GM19239 (cell line): ENCODE measurements around the gene DGKI.
"Not testable (repeated sequence)": the region's sequence is repeated elsewhere in the genome, so short reads cannot be mapped to it uniquely, and the experiment has no call there.

Source experiments
- DNase-seq: peaks from one replicate; pipeline ENCODE4 v3.0.0; 2011; ENCODE audit warnings: low spot score; ENCODE audit not compliant: insufficient read length
- FAIRE-seq: peaks from 2 replicates; lab custom pipeline; 2011; peaks lifted over from hg19 to GRCh38; lab: Jason Lieb, UNC

DGKI gene

GRCh38 chr7:137462074-137462715 lies 384.6 kb downstream of the DGKI start:
- FAIRE-seq = no peak
- DNase-seq = no peak

- DNase-seq (no peak), FAIRE-seq (no peak)
Observed at GRCh38 chr7:137458399-137458798, 388.4 kb downstream of the DGKI start.

GRCh38 chr7:137454767-137455166 lies 392.0 kb downstream of the DGKI start:
- DNase-seq = no peak
- FAIRE-seq = no peak

- DNase-seq (no peak), FAIRE-seq (no peak)
Observed at GRCh38 chr7:137454246-137454724, 392.5 kb downstream of the DGKI start.

- DNase-seq (no peak), FAIRE-seq (no peak)
Observed at GRCh38 chr7:137453356-137453755, 393.4 kb downstream of the DGKI start.

- DNase-seq (no peak), FAIRE-seq (no peak)
Observed at GRCh38 chr7:137449016-137449415, 397.8 kb downstream of the DGKI start.

- not testable (repeated sequence) for FAIRE-seq, DNase-seq
Observed at GRCh38 chr7:137448572-137448971, 398.2 kb downstream of the DGKI start.

GRCh38 chr7:137446025-137446424 lies 400.7 kb downstream of the DGKI start:
- FAIRE-seq (no peak), DNase-seq (no peak)

GRCh38 chr7:137445268-137445667 lies 401.5 kb downstream of the DGKI start:
- no peak for FAIRE-seq
- DNase-seq = no peak

GRCh38 chr7:137443616-137444015 lies 403.2 kb downstream of the DGKI start:
- DNase-seq = no peak
- no peak for FAIRE-seq

GRCh38 chr7:137441451-137441850 lies 405.3 kb downstream of the DGKI start:
- no peak for FAIRE-seq

GRCh38 chr7:137439829-137440825 lies 406.6 kb downstream of the DGKI start:
- DNase-seq = no peak
- no peak for FAIRE-seq

More at GRCh38 chr7:137441451-137441850, 405.3 kb downstream of the DGKI start:
- no peak for DNase-seq

- no peak for DNase-seq
- FAIRE-seq = no peak
Observed at GRCh38 chr7:137434946-137435345, 411.8 kb downstream of the DGKI start.

- no peak for FAIRE-seq
- DNase-seq = no peak
Observed at GRCh38 chr7:137434530-137434929, 412.2 kb downstream of the DGKI start.

GRCh38 chr7:137423321-137423720 lies 423.5 kb downstream of the DGKI start:
- DNase-seq (no peak), FAIRE-seq (no peak)

- DNase-seq = no peak
- no peak for FAIRE-seq
Observed at GRCh38 chr7:137421366-137421765, 425.4 kb downstream of the DGKI start.

GRCh38 chr7:137418841-137419240 lies 427.9 kb downstream of the DGKI start:
- DNase-seq (no peak), FAIRE-seq (no peak)

GRCh38 chr7:137417464-137417863 lies 429.3 kb downstream of the DGKI start:
- FAIRE-seq = no peak

GRCh38 chr7:137413901-137414300 lies 432.9 kb downstream of the DGKI start:
- DNase-seq (no peak), FAIRE-seq (no peak)

More at GRCh38 chr7:137417464-137417863, 429.3 kb downstream of the DGKI start:
- no peak for DNase-seq

GRCh38 chr7:137411446-137411845 lies 435.3 kb downstream of the DGKI start:
- FAIRE-seq = no peak

GRCh38 chr7:137408126-137408525 lies 438.6 kb downstream of the DGKI start:
- FAIRE-seq = no peak

More at GRCh38 chr7:137411446-137411845, 435.3 kb downstream of the DGKI start:
- no peak for DNase-seq

More at GRCh38 chr7:137408126-137408525, 438.6 kb downstream of the DGKI start:
- DNase-seq = no peak
